ENCODE results near the gene HPCAL1.

GRCh38 chr2:10326707-10327594, 24.2 kb downstream of the HPCAL1 start:
- TF ChIP-seq EZH2 (IDR thresholded peaks at IDR 0.05) (no peak), EZH2phosphoT487 (IDR thresholded peaks at IDR 0.05) (no peak)

All from neural progenitor cell (in vitro differentiated cells).